HK-2 (cell line): Measurements from ENCODE around the gene EYA2.

Source experiments
- DNase-seq: peaks from one replicate; pipeline ENCODE4 v3.0.0-alpha.2; 2018; ENCODE audit not compliant: unreplicated experiment

Gene EYA2

GRCh38 chr20:47035026-47035590 is 140.5 kb downstream of the EYA2 start:
- DNase-seq: no peak

DNA sequence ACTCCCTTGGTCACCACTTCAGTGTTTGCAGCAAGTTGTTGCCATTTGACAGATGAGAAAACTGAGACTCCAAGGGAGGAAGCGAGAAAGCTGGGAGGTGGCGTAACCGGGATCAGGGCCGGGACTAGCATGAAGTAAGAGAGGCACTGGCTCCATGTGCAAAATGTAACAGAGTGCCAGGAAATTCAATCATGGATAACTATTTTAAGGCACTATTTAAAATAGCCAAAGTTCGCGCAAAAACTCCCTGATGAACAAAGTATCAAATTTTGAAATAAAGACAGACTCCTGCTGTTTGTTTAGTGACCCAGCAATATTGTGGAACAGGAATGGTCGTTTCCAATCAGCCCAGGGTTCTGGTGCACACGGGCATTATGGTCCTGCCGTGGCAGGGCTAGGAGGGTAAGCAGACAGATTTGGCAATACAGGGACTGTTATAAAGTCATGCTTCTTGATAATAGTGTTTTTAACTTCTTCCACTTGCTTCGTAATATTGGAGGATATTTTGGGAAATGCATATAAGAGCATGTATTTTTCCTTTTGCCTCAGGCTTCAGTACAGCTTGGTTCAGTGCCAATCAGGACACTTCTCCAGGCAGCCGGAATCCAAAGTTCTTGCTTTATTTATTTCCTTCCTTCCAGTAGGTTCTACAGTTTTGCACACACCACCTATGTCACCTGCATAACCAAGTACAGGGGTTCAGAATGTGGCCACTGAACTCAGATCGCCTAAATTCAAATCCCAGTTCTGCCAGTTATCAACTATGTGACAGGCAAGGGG is 141.6 kb downstream of the EYA2 start:
- DNase-seq: no peak

- DNase-seq: no peak
These were observed 144.2 kb downstream of the EYA2 start for GRCh38 chr20:47038566-47039560.

GRCh38 chr20:47040506-47041125 is 146.0 kb downstream of the EYA2 start:
- no peak for DNase-seq

DNA sequence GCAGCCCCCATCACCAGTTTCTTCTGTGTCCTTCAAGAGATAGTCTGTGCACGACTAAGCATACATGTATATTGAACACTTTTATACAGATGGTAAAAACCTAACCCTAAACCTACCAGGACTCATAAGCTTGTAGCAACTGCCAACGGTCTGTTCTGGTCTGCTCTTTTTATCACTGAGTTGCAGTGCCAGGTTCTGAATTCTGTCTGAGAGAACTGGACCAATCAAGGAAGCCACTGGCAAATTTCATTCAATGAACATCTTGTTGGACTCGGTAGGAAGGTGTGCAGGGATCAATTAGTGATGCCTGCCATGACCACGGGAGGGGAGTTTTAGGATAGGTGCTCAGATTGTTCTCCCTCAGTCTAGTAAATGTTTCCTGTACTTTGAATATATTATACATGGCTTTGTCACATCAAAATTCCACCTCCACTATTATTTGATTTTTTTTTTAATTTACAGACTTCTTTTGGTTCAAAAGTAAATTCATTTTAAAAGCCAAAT is 146.8 kb downstream of the EYA2 start:
- no peak for DNase-seq

DNA sequence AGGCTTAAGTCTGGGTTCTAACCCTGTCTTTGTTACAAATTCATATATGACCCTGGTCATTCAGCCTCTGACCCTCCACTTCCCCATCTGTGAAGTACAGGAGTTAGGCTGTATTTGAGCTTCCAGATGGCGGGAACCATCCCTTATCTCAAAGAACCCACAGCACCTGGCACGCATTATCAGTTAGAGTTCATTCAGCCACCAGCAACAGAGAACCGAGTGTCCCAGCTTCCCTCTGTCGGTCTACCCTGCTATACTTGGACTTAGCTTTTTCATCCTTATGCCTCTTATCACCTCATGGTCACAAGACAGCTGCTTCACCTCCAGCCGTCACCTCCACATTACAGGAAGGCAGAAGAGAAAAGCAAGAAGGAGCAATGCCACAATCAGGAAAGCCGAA is 147.8 kb downstream of the EYA2 start:
- no peak for DNase-seq

DNA sequence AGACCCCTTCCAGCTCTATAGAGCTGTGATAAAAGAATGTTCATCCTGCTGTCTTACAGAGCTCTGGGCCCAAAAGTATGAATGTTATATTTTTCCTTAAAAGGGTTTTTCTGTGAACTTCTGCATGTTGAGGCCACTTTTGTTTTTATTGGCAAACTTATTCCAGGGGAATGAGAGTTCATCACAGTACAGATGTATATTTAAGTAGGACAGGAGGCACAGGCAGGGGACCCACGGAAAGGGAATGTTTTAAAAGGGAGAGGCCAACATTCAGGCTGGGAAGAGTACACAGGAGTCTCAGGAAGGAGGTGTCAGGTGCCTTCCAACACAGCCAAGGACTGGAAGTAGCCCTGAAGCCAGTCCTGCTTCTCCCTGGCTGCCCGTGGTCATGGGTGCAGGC is 148.4 kb downstream of the EYA2 start:
- no peak for DNase-seq

GRCh38 chr20:47044938-47045337 is 150.3 kb downstream of the EYA2 start:
- DNase-seq: no peak

- no peak for DNase-seq
These were observed 153.4 kb downstream of the EYA2 start for GRCh38 chr20:47048054-47048453.

DNA sequence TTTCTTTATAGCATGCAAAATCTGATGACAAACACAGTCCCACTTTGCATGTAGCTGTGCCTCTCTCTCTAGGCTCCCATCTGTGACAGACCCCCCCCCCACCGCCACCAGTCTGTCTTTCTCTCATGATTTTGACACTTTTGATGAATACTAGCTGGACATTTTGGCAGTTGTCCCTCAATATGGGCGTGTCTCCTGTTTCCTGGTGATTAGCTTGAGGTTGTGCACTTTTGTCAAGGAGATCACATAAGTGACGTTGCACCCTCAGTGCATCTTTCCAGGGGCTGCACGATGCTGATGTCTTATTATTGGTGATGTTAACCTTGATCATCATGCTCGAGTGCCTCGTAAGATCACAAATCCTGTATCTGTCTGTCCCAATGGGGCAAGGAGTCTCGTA is 155.1 kb downstream of the EYA2 start:
- DNase-seq: no peak

- DNase-seq: no peak
These were observed 156.4 kb downstream of the EYA2 start for GRCh38 chr20:47050996-47051395.

GRCh38 chr20:47051936-47052526 is 157.4 kb downstream of the EYA2 start:
- DNase-seq: no peak

- no peak for DNase-seq
These were observed 159.9 kb downstream of the EYA2 start for GRCh38 chr20:47054506-47054905.

DNA sequence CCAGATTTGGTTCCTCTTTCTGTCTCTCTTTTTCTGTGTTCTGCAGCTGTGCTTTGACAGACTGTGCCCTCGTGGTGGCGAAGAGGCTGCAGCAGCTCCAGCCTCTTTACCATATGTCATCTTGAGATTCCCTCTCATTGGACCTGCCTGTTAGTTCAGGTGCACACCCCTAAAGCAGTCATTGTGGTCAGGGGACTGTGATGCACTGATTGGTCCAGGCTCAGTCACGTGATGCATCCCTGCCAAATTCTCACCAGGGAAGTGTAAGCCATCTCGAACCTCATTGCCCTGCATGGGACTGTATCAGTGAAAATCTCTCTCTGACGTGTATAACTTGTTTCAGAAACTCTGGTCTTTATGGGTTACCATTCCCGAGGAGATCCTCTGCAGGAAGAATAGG is 160.3 kb downstream of the EYA2 start:
- DNase-seq: no peak

GRCh38 chr20:47055699-47056369 is 161.2 kb downstream of the EYA2 start:
- DNase-seq: no peak

DNA sequence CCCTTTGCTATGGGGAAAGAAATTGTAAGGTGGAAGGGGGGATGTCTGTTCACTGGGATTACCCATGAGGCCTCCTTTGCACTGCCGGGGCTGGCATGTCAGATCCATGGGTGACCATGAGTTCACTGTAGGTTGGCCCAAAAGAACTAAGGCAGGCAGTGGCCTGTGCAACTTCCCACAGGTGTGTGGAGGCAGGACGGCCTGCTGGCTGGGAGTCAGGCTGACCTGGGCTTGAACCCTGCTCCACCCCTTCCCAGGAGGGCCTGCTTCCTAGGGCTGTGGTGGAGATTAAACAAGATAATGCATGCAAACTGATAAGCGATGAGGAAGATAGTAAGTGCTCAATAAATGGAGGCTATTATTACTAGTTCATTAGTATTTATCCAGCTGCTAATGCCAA is 163.0 kb downstream of the EYA2 start:
- no peak for DNase-seq

- no peak for DNase-seq
These were observed 163.6 kb downstream of the EYA2 start for GRCh38 chr20:47058236-47058635.

DNA sequence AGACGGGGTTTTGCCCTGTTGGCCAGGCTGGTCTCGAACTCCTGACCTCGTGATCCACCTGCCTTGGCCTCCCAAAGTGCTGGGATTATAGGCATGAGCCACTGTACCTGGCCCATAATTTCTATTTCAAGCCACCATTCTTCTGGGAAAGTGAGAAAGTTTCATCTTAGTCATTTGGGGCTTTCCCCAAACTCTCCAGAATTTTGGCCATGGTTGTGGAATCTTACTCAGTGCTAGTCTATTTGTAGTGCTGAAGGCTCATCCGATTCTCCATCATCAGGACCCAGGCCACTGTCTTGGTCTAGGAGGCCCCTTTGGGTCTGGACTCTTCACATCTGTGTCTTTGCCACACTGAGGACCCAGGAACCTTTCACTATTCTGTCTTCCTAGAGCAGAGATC is 164.9 kb downstream of the EYA2 start:
- DNase-seq: no peak

GRCh38 chr20:47061549-47061948 is 166.9 kb downstream of the EYA2 start:
- no peak for DNase-seq

DNA sequence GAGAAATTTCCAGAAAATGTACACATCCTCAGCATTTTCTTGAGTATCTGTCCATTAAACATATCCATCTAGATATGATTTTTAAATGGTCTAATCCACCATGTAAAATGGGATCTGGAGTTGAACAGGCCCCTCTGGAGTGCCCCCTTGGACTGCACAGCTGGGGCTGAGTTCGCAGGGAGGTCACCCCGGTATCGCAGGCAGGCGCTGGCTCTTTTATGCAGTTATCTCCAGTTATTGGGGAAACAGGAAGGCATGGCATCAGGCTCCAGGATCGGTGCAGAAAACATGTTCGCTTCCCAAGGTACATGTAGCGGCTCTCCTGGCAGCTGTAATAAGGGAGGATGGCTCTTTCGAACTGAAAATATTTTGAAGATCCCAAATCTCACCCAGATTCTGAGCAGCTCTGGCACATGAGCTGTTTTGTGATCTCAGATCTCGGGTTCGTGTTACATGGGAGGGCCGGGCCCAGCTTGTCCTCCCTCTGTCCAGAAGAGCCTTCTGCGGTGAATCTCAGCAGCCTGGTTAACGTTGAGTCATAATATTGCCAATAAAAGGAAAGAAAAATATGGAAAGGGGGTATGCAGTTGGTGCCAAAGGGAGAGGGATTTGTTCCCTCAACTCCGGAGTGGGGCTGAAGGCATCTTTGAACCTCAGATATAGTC is 167.7 kb downstream of the EYA2 start:
- DNase-seq: no peak
